Heart right ventricle (tissue), 16 donors: ENCODE measurements around the gene RAB11FIP3. TPM values are rescaled to one million over a fixed set of nuclear protein-coding genes. Genes with fewer than 3 reads are reported as not detected.

Experiments used
- ATAC-seq, 8 donors: fragments of 200-7000 bp; cut with Tn5 transposase; one replicate each; pipeline ENCODE4 v1.9.1; 2020; ENCODE audit warnings: mild to moderate bottlenecking in 8 of 8, moderate library complexity in 8 of 8, moderate number of reproducible peaks in 1 of 8
- DNase-seq, 2 donors: peaks; one replicate each; pipeline ENCODE4 v3.0.0-alpha.2; 2020
- H3K27ac ChIP-seq, 10 donors: fragments of 200-600 bp; sonication (generic) in 2 of 10; one replicate each; pipeline versions ENCODE4 v1.5.0 to v1.8.0; 2020 to 2022; ENCODE audit warnings: mild to moderate bottlenecking in 3 of 10
- H3K27me3 ChIP-seq, 7 donors: fragments of 200-600 bp; one replicate each; pipeline ENCODE4 v1.8.0; 2021 to 2022; ENCODE audit warnings: mild to moderate bottlenecking in 2 of 7
- H3K36me3 ChIP-seq, 9 donors: fragments of 200-600 bp; sonication (generic) in 1 of 9; one replicate each; pipeline versions ENCODE4 v1.5.0 to v1.8.0; 2020 to 2022; ENCODE audit warnings: mild to moderate bottlenecking in 2 of 9
- H3K4me1 ChIP-seq, 9 donors: fragments of 200-600 bp; sonication (generic) in 1 of 9; one replicate each; pipeline versions ENCODE4 v1.5.0 to v1.8.0; 2020 to 2022; ENCODE audit warnings: mild to moderate bottlenecking in 4 of 9
- H3K4me3 ChIP-seq, 10 donors: fragments of 200-600 bp; sonication (generic) in 2 of 10; one replicate each; pipeline versions ENCODE4 v1.5.0 to v1.8.0; 2020 to 2022; ENCODE audit warnings: mild to moderate bottlenecking in 7 of 10, moderate library complexity in 2 of 10
- H3K9me3 ChIP-seq, 11 donors: fragments of 200-600 bp in 10 of 11; sonication (generic) in 2 of 11; one replicate each; pipeline versions ENCODE4 v1.5.0 to v1.8.0; 2013 to 2022; ENCODE audit warnings: mild to moderate bottlenecking in 2 of 11, control low read depth in 1 of 11, moderate library complexity in 1 of 11
- CTCF ChIP-seq, 9 donors: fragments of 200-600 bp; sonication (generic) in 2 of 9; IDR thresholded peaks; one replicate each; pipeline versions ENCODE4 v1.5.0 to v1.8.0; 2021 to 2022; ENCODE audit warnings: antibody characterized with exemption in 9 of 9, mild to moderate bottlenecking in 5 of 9, moderate library complexity in 1 of 9
- WGBS, 2 donors: extraction: QIAGEN DNeasy Blood & Tissue Kit; methylation state at CpG; one replicate each; pipeline ENCODE4 v1.1.7; 2013; ENCODE audit warnings: inconsistent platforms in 1 of 2; 5-methylcytosine and 5-hydroxymethylcytosine counted together
- intact Hi-C, 10 donors: fragments of 100-400 bp; cut with DNase I; formaldehyde crosslinking; loops; one replicate each; pipeline versions ENCODE4 v1.11.1 to v1.14.2; 2022
- polyA plus RNA-seq, 2 donors: library from polyadenylated mRNA; stranded (reverse); fragments of 200-250 nt; gene quantifications; one replicate each; pipeline ENCODE4 v1.2.3, GENCODE V29; 2013
- total RNA-seq, 10 donors: library from RNA; stranded (reverse); fragmentation: NEBNext Ultra II Directional in 3 of 10; extraction: Animal tissue kit (Norgen Biotek cat#: 25700) in 3 of 10; gene quantifications; one replicate each; pipeline versions ENCODE4 v1.2.1 to v1.2.4, GENCODE V29; 2021 to 2023
- donor health status: Arrhythmogenic right ventricular cardiomyopathy.
- donor health status: ischemic (EF 13 %, LVEDD 7.1; RV severe dilation, severe dysfunction).
- donor health status: healthy with polysubstance abuse.
- donor health status: DM: no; HTN: yes; CAD: no.
- donor health status: DM: no; HTN: no; CAD: no.
- donor health status: ischemic (EF 25% LVEDD 6.9; RV normal size, moderate dysfunction).
- donor health status: ischemic (EF 25% LVEDD 5.7; RV mildly dilated, moderate dysfunction).
- donor health status: healthy.
- donor health status: DM: yes; HTN: yes; CAD: no.
- donor health status: Ischemic cardiomyopathy.
- donor health status: ischemic (EF 35%, LVEDD 5.7; RV mildly dilated, moderate dysfunction).
- donor health status: nonischemic (EF 11% LVEDD 7.7; RV severe dilation, severe dysfunction).
- donor health status: DM: yes; HTN: yes; CAD: no.
- donor health status: PGD.
- donor health status: ischemic (EF 29% LVEDD 5.4; RV normal size, mild dysfunction).
- donor health status: nonischemic (EF 23%, LVEDD 6.1; RV moderate dilation, normal function).

RAB11FIP3 gene
- total and polyA plus RNA-seq, 12 donors, result 16.6 to 40.3 (median 29.1) TPM

GRCh38 chr16:560204-560700 lies 134.8 kb downstream of the RAB11FIP3 start, which contains the start of gene PRR35:
PRR35 (plus strand) TSS chr16:560394; CDS start chr16:563295, 2,901 bp downstream.
- no peak for ATAC-seq
- intact Hi-C loops, result no loop called here
- 1 to 2% methylated on average over 71 to 78 of the region's 84 CpGs for WGBS, 2 donors
- Histone ChIP-seq H3K27ac (no peak within 1 kb of the TSS), H3K4me3 (no peak within 1 kb of the TSS), H3K27me3 (peaks cover 5 to 54% (median 42%) of the 10 kb centered on the region in 7 donors), H3K4me1 (peaks cover 3 to 12% (median 6%) of the 10 kb centered on the region in 9 donors), H3K36me3 (no peaks in the 10 kb centered on the region), H3K9me3 (no peaks in the 10 kb centered on the region)
- no peak for TF ChIP-seq CTCF (IDR thresholded peaks at IDR 0.05)
- DNase-seq, result no peak

GRCh38 chr16:560701-561412 lies 135.4 kb downstream of the RAB11FIP3 start:
- peaks cover 5 to 54% (median 42%) of the 10 kb centered on the region in 7 donors for H3K27me3 ChIP-seq

GRCh38 chr16:561413-561794 lies 136.0 kb downstream of the RAB11FIP3 start:
- DNase-seq, result no peak
- H3K4me3 ChIP-seq, result no peak overlapping the region
- ATAC-seq, result no peak
- TF ChIP-seq CTCF (IDR thresholded peaks at IDR 0.05), result no peak
- peaks cover 5 to 54% (median 42%) of the 10 kb centered on the region in 7 donors for H3K27me3 ChIP-seq
- intact Hi-C loops, result no loop called here
- H3K9me3 ChIP-seq, result no peaks in the 10 kb centered on the region
- no peak overlapping the region for H3K27ac ChIP-seq
- H3K36me3 ChIP-seq, result no peaks in the 10 kb centered on the region
- peaks cover 9 to 21% (median 13%) of the 10 kb centered on the region in 9 donors for H3K4me1 ChIP-seq
- 71 to 74% methylated on average over 13 to 15 of the region's 15 CpGs for WGBS, 2 donors

More at GRCh38 chr16:560701-561412, 135.4 kb downstream of the RAB11FIP3 start:
- Histone ChIP-seq H3K4me1 (peaks cover 4 to 16% (median 8%) of the 10 kb centered on the region in 9 donors), H3K36me3 (no peaks in the 10 kb centered on the region), H3K27ac (no peak overlapping the region), H3K4me3 (no peak overlapping the region), H3K9me3 (no peaks in the 10 kb centered on the region)
- intact Hi-C loops, result no loop called here
- DNase-seq (no peak), ATAC-seq (no peak)
- WGBS, 2 donors, result 22 to 46% methylated on average over 27 to 54 of the region's 54 CpGs
- no peak for TF ChIP-seq CTCF (IDR thresholded peaks at IDR 0.05)

- DNase-seq, result no peak
- intact Hi-C loops, result no loop called here
- WGBS, 2 donors, result 83 to 85% methylated on average over 43 of the region's 43 CpGs
- H3K27me3 ChIP-seq, result peaks cover 5 to 54% (median 42%) of the 10 kb centered on the region in 7 donors
- no peak overlapping the region for H3K4me3 ChIP-seq
- H3K27ac ChIP-seq, result no peak overlapping the region
- no peaks in the 10 kb centered on the region for H3K9me3 ChIP-seq
- TF ChIP-seq CTCF (IDR thresholded peaks at IDR 0.05), result no peak
- no peak for ATAC-seq
- no peaks in the 10 kb centered on the region for H3K36me3 ChIP-seq
- peaks cover 15 to 28% (median 22%) of the 10 kb centered on the region in 9 donors for H3K4me1 ChIP-seq
Measured at GRCh38 chr16:561957-562938, 136.8 kb downstream of the RAB11FIP3 start.
